HuH-7.5 (cell line): ENCODE measurements around the gene YTHDC2.

Experiments used
- DNase-seq: peaks from one replicate; pipeline ENCODE4 v3.0.0; 2011; ENCODE audit warnings: low spot score

The YTHDC2 gene

GRCh38 chr5:113606298-113607134 lies 93.0 kb downstream of the YTHDC2 start:
- DNase-seq = peak; percentile 19

GRCh38 chr5:113607361-113607760 lies 93.9 kb downstream of the YTHDC2 start:
- no peak for DNase-seq

GRCh38 chr5:113608113-113608596 lies 94.7 kb downstream of the YTHDC2 start:
- no peak for DNase-seq

GRCh38 chr5:113612060-113612496 lies 98.6 kb downstream of the YTHDC2 start:
- peak; percentile 22 for DNase-seq

- no peak for DNase-seq
Measured at GRCh38 chr5:113614191-113614590, 100.7 kb downstream of the YTHDC2 start.

GRCh38 chr5:113615708-113616107 lies 102.2 kb downstream of the YTHDC2 start:
- DNase-seq = no peak

- DNase-seq = no peak
Measured at GRCh38 chr5:113617191-113617796, 103.8 kb downstream of the YTHDC2 start.

GRCh38 chr5:113632996-113633395 lies 119.5 kb downstream of the YTHDC2 start:
- no peak for DNase-seq

GRCh38 chr5:113634957-113635356 lies 121.5 kb downstream of the YTHDC2 start:
- no peak for DNase-seq

- DNase-seq = no peak
Measured at GRCh38 chr5:113641715-113642114, 128.2 kb downstream of the YTHDC2 start.
